ENCODE results near the gene SYNGAP1.

- TF ChIP-seq POLR2A (IDR thresholded peaks at IDR 0.05) (no peak), POLR2AphosphoS5 (IDR thresholded peaks at IDR 0.05; ENCODE audit: insufficient read depth in 1 of 2, low read depth in 1 of 2) (no peak), CTCF (IDR thresholded peaks at IDR 0.05) (no peak)
Observed at GRCh38 chr6:33405386-33405940, 14.4 kb upstream of the SYNGAP1 start.

Data from vagina (tissue), 2 donors.